ENCODE results near the gene DCLK1. TPM values are rescaled to one million over a fixed set of nuclear protein-coding genes. Genes with fewer than 3 reads are reported as not detected.

Gene DCLK1
- total and polyA plus RNA-seq, 2 experiments from 2014 or later: 0.48 to 0.65 TPM

- WGBS, 2 experiments (ENCODE audit: low coverage in 1 of 2, low lambda C conversion rate in 2 of 2, missing lambda C conversion rate in 2 of 2): 86 to 88% methylated on average over 4 of the region's 4 CpGs
- Histone ChIP-seq H3K9ac (no peak overlapping the region), H3K9me2 (ENCODE audit: insufficient read depth) (no peaks in the 10 kb centered on the region), H3K36me3 (ENCODE audit: low read depth) (no peaks in the 10 kb centered on the region), H4K20me1 (ENCODE audit: insufficient read depth) (no peaks in the 10 kb centered on the region), H3F3A (ENCODE audit: insufficient read depth) (0 out of 2 replicates have a peak, but pooled peaks cover 9% of the 10 kb centered on the region), H3K4me2 (ENCODE audit: unreplicated experiment) (no peak overlapping the region), H3K27ac (no peak overlapping the region), H2AFZ (no peak overlapping the region), H3K9me3 (ENCODE audit: low read depth) (no peaks in the 10 kb centered on the region), H3K4me3 (no peak overlapping the region), H3K4me1 (ENCODE audit: insufficient read depth) (peaks cover 28% of the 10 kb centered on the region), H3K79me2 (ENCODE audit: insufficient read depth) (no peaks in the 10 kb centered on the region), H3K27me3 (replicated peaks; ENCODE audit: insufficient read depth) (no peaks in the 10 kb centered on the region)
- in situ Hi-C loops (cut with MboI): loop anchor here (10.0 kb wide), 1 partner anchor 172 kb away; no protein-coding TSS in a partner anchor
- TF ChIP-seq EZH2 (IDR thresholded peaks at IDR 0.05; ENCODE audit: insufficient read depth, poor library complexity, severe bottlenecking): no peak
- TF ChIP-seq EZH2phosphoT487 (IDR thresholded peaks at IDR 0.05; ENCODE audit: insufficient read depth, low read depth): no peak
- DNase-seq: peak; percentile 15
Measured at GRCh38 chr13:35796623-35797022, 334.6 kb downstream of the DCLK1 start.

- Histone ChIP-seq H3K9me3 (ENCODE audit: low read depth) (no peaks in the 10 kb centered on the region), H3F3A (ENCODE audit: insufficient read depth) (peaks cover 10% of the 10 kb centered on the region; the same call in 1 of the 2 replicates), H3K9me2 (ENCODE audit: insufficient read depth) (no peaks in the 10 kb centered on the region), H3K27ac (no peak overlapping the region), H3K27me3 (replicated peaks; ENCODE audit: insufficient read depth) (no peaks in the 10 kb centered on the region), H3K79me2 (ENCODE audit: insufficient read depth) (no peaks in the 10 kb centered on the region), H4K20me1 (ENCODE audit: insufficient read depth) (no peaks in the 10 kb centered on the region), H2AFZ (no peak overlapping the region), H3K9ac (no peak overlapping the region), H3K36me3 (ENCODE audit: low read depth) (no peaks in the 10 kb centered on the region), H3K4me3 (no peak overlapping the region), H3K4me1 (ENCODE audit: insufficient read depth) (peaks cover 38% of the 10 kb centered on the region), H3K4me2 (ENCODE audit: unreplicated experiment) (no peak overlapping the region)
- in situ Hi-C loops (cut with MboI): loop anchor here (10.0 kb wide), 1 partner anchor 170 kb away; no protein-coding TSS in a partner anchor
- WGBS, 2 experiments (ENCODE audit: low coverage in 1 of 2, low lambda C conversion rate in 2 of 2, missing lambda C conversion rate in 2 of 2): 47 to 54% methylated on average over 3 of the region's 3 CpGs
- DNase-seq: no peak
- TF ChIP-seq EZH2 (IDR thresholded peaks at IDR 0.05; ENCODE audit: insufficient read depth, poor library complexity, severe bottlenecking): no peak
- no peak for TF ChIP-seq EZH2phosphoT487 (IDR thresholded peaks at IDR 0.05; ENCODE audit: insufficient read depth, low read depth)
Measured at GRCh38 chr13:35794734-35795389, 336.3 kb downstream of the DCLK1 start.

- peak; percentile 19 for DNase-seq
Measured at GRCh38 chr13:35793823-35794222, 337.4 kb downstream of the DCLK1 start.

GRCh38 chr13:35792911-35793310 is 338.3 kb downstream of the DCLK1 start:
- Histone ChIP-seq H3K9ac (no peak overlapping the region), H4K20me1 (ENCODE audit: insufficient read depth) (no peaks in the 10 kb centered on the region), H3K9me3 (ENCODE audit: low read depth) (no peaks in the 10 kb centered on the region), H3K36me3 (ENCODE audit: low read depth) (no peaks in the 10 kb centered on the region), H3F3A (ENCODE audit: insufficient read depth) (peaks cover 10% of the 10 kb centered on the region; the same call in 1 of the 2 replicates), H3K4me2 (ENCODE audit: unreplicated experiment) (no peak overlapping the region), H3K4me3 (no peak overlapping the region), H3K27ac (no peak overlapping the region), H2AFZ (no peak overlapping the region), H3K9me2 (ENCODE audit: insufficient read depth) (no peaks in the 10 kb centered on the region), H3K4me1 (ENCODE audit: insufficient read depth) (peaks cover 30% of the 10 kb centered on the region), H3K27me3 (replicated peaks; ENCODE audit: insufficient read depth) (no peaks in the 10 kb centered on the region), H3K79me2 (ENCODE audit: insufficient read depth) (no peaks in the 10 kb centered on the region)
- WGBS, 2 experiments (ENCODE audit: low coverage in 1 of 2, low lambda C conversion rate in 2 of 2, missing lambda C conversion rate in 2 of 2): 61 to 68% methylated on average over 2 of the region's 2 CpGs
- TF ChIP-seq EZH2phosphoT487 (IDR thresholded peaks at IDR 0.05; ENCODE audit: insufficient read depth, low read depth) (no peak), EZH2 (IDR thresholded peaks at IDR 0.05; ENCODE audit: insufficient read depth, poor library complexity, severe bottlenecking) (no peak)
- no peak for DNase-seq
- in situ Hi-C loops (cut with MboI): loop anchor here (10.0 kb wide), 1 partner anchor 168 kb away; no protein-coding TSS in a partner anchor

More at GRCh38 chr13:35793823-35794222, 337.4 kb downstream of the DCLK1 start:
- H3K4me3 ChIP-seq: no peak overlapping the region
- no peaks in the 10 kb centered on the region for H3K9me3 ChIP-seq (ENCODE audit: low read depth)
- in situ Hi-C loops (cut with MboI): loop anchor here (10.0 kb wide), 1 partner anchor 169 kb away; no protein-coding TSS in a partner anchor
- TF ChIP-seq EZH2phosphoT487 (IDR thresholded peaks at IDR 0.05; ENCODE audit: insufficient read depth, low read depth) (no peak), EZH2 (IDR thresholded peaks at IDR 0.05; ENCODE audit: insufficient read depth, poor library complexity, severe bottlenecking) (no peak)
- no peaks in the 10 kb centered on the region for H3K9me2 ChIP-seq (ENCODE audit: insufficient read depth)
- no peaks in the 10 kb centered on the region for H4K20me1 ChIP-seq (ENCODE audit: insufficient read depth)
- H3K27ac ChIP-seq: no peak overlapping the region
- H3K27me3 ChIP-seq (replicated peaks; ENCODE audit: insufficient read depth): no peaks in the 10 kb centered on the region
- no peaks in the 10 kb centered on the region for H3K79me2 ChIP-seq (ENCODE audit: insufficient read depth)
- peaks cover 35% of the 10 kb centered on the region for H3K4me1 ChIP-seq (ENCODE audit: insufficient read depth)
- peaks cover 10% of the 10 kb centered on the region; the same call in 1 of the 2 replicates for H3F3A ChIP-seq (ENCODE audit: insufficient read depth)
- no peak overlapping the region for H2AFZ ChIP-seq
- H3K36me3 ChIP-seq (ENCODE audit: low read depth): no peaks in the 10 kb centered on the region
- H3K4me2 ChIP-seq (ENCODE audit: unreplicated experiment): no peak overlapping the region
- H3K9ac ChIP-seq: no peak overlapping the region
